Cardiac fibroblast (primary cell): Measurements from ENCODE around the gene IRF2BP2.

Experiments used
- DNase-seq, 2 donors: peaks; one replicate each; pipeline versions ENCODE4 v3.0.0 to v3.0.0-alpha.2; 2010; ENCODE audit warnings: low read depth in 2 of 2
- H3K4me3 ChIP-seq, 2 donors: replicated peaks in 1 of 2; 1 replicate in 1 of 2; 2 replicates in 1 of 2; pipeline ENCODE4 v1.5.1; 2011; ENCODE audit warnings: low read depth in 2 of 2, low read length in 2 of 2, mild to moderate bottlenecking in 2 of 2, moderate library complexity in 1 of 2
- CTCF ChIP-seq: IDR thresholded peaks from one replicate; pipeline ENCODE4 v1.5.1; 2011; ENCODE audit warnings: low read depth, mild to moderate bottlenecking, low read length, inconsistent platforms

Gene IRF2BP2

GRCh38 chr1:234558330-234558836 lies 51.6 kb downstream of the IRF2BP2 start:
- peak in 1 of 2 donors; percentile 14 for DNase-seq
- no peak for TF ChIP-seq CTCF
- no peak overlapping the region for H3K4me3 ChIP-seq

GRCh38 chr1:234556245-234556943 lies 53.6 kb downstream of the IRF2BP2 start:
- no peak for TF ChIP-seq CTCF
- no peak for DNase-seq
- H3K4me3 ChIP-seq: no peak overlapping the region

- DNase-seq: no peak
- TF ChIP-seq CTCF: no peak
- no peak overlapping the region for H3K4me3 ChIP-seq
These were observed 54.5 kb downstream of the IRF2BP2 start for GRCh38 chr1:234555390-234556024.

GRCh38 chr1:234554698-234555311 lies 55.2 kb downstream of the IRF2BP2 start:
- no peak for TF ChIP-seq CTCF
- DNase-seq: no peak
- no peak overlapping the region for H3K4me3 ChIP-seq
